Measurements from ENCODE around the gene CYSLTR2.

CYSLTR2 gene

DNA sequence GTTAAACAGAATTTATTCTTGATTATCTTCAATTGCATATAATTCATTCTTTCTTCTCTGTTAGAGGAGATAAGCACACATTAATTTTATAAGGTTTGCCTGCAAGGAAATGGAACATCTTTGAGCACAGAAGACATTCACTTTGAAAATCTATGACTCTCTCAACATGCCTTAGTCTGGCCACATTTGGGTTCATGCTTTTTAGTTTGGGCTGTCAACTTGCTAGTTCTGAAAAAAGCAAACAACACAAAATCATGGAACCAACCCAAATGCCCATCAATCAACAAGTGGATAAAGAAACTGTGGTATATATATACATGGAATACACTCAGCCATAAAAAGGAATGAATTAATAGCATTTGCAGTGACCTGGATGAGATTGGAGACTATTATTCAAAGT lies 71.5 kb downstream of the CYSLTR2 start:
- no peak for TF ChIP-seq EZH2 (IDR thresholded peaks at IDR 0.05; ENCODE audit: borderline replicate concordance, low read length)
- TF ChIP-seq, protein P1, sequence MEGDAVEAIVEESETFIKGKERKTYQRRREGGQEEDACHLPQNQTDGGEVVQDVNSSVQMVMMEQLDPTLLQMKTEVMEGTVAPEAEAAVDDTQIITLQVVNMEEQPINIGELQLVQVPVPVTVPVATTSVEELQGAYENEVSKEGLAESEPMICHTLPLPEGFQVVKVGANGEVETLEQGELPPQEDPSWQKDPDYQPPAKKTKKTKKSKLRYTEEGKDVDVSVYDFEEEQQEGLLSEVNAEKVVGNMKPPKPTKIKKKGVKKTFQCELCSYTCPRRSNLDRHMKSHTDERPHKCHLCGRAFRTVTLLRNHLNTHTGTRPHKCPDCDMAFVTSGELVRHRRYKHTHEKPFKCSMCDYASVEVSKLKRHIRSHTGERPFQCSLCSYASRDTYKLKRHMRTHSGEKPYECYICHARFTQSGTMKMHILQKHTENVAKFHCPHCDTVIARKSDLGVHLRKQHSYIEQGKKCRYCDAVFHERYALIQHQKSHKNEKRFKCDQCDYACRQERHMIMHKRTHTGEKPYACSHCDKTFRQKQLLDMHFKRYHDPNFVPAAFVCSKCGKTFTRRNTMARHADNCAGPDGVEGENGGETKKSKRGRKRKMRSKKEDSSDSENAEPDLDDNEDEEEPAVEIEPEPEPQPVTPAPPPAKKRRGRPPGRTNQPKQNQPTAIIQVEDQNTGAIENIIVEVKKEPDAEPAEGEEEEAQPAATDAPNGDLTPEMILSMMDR (IDR thresholded peaks at IDR 0.05; ENCODE audit: low read length): no peak
- H2AFZ ChIP-seq (ENCODE audit: low read length): no peak overlapping the region
- H3K9ac ChIP-seq (ENCODE audit: low read length): no peak overlapping the region
- H3K36me3 ChIP-seq (ENCODE audit: insufficient read depth, low read length): no peaks in the 10 kb centered on the region
- no peaks in the 10 kb centered on the region for H3K4me1 ChIP-seq (ENCODE audit: insufficient read depth, low read length, severe bottlenecking)
- no peaks in the 10 kb centered on the region for H3K27me3 ChIP-seq (ENCODE audit: insufficient read depth, low read length)
- H3K4me2 ChIP-seq (ENCODE audit: low read length): no peak overlapping the region
- H3K79me2 ChIP-seq (ENCODE audit: insufficient read depth, low read length): no peaks in the 10 kb centered on the region
- no peaks in the 10 kb centered on the region for H3K9me2 ChIP-seq (ENCODE audit: low read depth, low read length)
- H3F3A ChIP-seq (ENCODE audit: insufficient read depth, low read length): no peaks in the 10 kb centered on the region
- no peaks in the 10 kb centered on the region for H4K20me1 ChIP-seq (ENCODE audit: insufficient read depth, low read length)
- H3K9me3 ChIP-seq (ENCODE audit: low read length): no peaks in the 10 kb centered on the region
- no peak overlapping the region for H3K27ac ChIP-seq (ENCODE audit: low read depth, low read length, poor library complexity, severe bottlenecking)
- H3K4me3 ChIP-seq (ENCODE audit: low read depth, low read length, poor library complexity, severe bottlenecking): no peak overlapping the region

DNA sequence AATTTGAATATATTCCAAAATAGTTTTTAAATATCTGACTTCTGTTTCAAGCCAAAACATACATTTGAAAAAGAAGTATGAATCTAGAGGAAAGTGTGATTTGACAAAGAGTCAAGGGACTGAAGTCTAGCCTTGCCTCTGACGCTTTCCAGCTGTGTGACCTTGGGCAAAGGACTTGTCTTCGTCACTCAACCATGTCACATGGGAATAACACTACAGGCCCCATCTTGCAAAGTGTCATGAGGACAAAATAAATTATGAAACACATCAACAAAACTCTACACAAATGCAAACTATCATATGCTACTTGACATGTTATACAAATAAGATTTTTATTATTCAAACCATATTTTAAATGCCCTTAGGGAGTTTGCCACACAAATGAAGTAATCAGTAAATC lies 73.0 kb downstream of the CYSLTR2 start:
- Histone ChIP-seq H3K4me1 (ENCODE audit: insufficient read depth, low read length, severe bottlenecking) (peaks cover 1% of the 10 kb centered on the region), H3F3A (ENCODE audit: insufficient read depth, low read length) (no peaks in the 10 kb centered on the region), H3K4me2 (ENCODE audit: low read length) (no peak overlapping the region), H3K9ac (ENCODE audit: low read length) (no peak overlapping the region), H3K4me3 (ENCODE audit: low read depth, low read length, poor library complexity, severe bottlenecking) (no peak overlapping the region), H3K36me3 (ENCODE audit: insufficient read depth, low read length) (no peaks in the 10 kb centered on the region), H2AFZ (ENCODE audit: low read length) (no peak overlapping the region), H3K79me2 (ENCODE audit: insufficient read depth, low read length) (no peaks in the 10 kb centered on the region), H3K27ac (ENCODE audit: low read depth, low read length, poor library complexity, severe bottlenecking) (no peak overlapping the region), H4K20me1 (ENCODE audit: insufficient read depth, low read length) (no peaks in the 10 kb centered on the region), H3K9me2 (ENCODE audit: low read depth, low read length) (no peaks in the 10 kb centered on the region), H3K9me3 (ENCODE audit: low read length) (no peaks in the 10 kb centered on the region), H3K27me3 (ENCODE audit: insufficient read depth, low read length) (no peaks in the 10 kb centered on the region)
- TF ChIP-seq, protein P1 (IDR thresholded peaks at IDR 0.05; ENCODE audit: low read length): no peak
- no peak for TF ChIP-seq EZH2 (IDR thresholded peaks at IDR 0.05; ENCODE audit: borderline replicate concordance, low read length)

DNA sequence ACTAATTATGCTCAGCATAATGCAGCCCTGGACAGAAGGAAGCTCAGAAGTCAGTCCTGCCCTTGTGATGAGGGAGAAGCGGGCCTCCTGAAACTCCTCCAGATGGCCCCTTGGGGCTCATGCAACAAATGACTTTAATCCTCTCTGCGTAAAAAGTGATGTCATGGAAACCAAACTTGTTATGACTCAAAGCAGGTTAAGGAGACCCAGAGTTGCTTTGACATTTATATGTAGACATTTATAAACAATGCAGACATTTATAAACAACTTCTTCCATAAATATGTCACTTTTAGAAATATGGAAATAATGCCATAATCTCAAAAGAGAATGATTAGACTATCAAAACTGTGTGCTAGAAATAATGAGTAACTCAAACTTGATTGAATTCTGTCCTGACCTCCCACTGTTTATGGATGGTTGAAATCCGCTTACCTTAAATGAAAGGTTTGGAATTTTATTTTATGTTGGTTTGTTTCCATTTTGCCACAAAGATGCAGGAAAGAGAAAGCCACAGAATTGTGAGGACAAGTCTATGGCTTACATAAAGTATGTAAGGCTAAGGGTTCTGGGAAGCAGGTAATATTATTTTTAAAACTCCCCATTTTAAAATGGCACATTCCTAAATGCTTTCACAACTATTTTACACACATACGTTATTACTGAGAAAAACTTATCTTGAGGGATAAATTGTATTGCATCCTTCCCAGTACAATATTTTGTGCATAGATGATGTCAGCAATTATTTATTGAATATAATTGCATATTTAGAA lies 73.7 kb downstream of the CYSLTR2 start:
- H3K27ac ChIP-seq (ENCODE audit: low read depth, low read length, poor library complexity, severe bottlenecking): no peak overlapping the region
- H3K4me1 ChIP-seq (ENCODE audit: insufficient read depth, low read length, severe bottlenecking): peaks cover 3% of the 10 kb centered on the region

More for the DNA sequence above, 73.7 kb downstream of the CYSLTR2 start:
- Histone ChIP-seq H3K36me3 (ENCODE audit: insufficient read depth, low read length) (no peaks in the 10 kb centered on the region), H3K4me3 (ENCODE audit: low read depth, low read length, poor library complexity, severe bottlenecking) (no peak overlapping the region), H3K9me3 (ENCODE audit: low read length) (no peaks in the 10 kb centered on the region), H4K20me1 (ENCODE audit: insufficient read depth, low read length) (no peaks in the 10 kb centered on the region), H3K79me2 (ENCODE audit: insufficient read depth, low read length) (no peaks in the 10 kb centered on the region), H2AFZ (ENCODE audit: low read length) (no peak overlapping the region), H3K4me2 (ENCODE audit: low read length) (no peak overlapping the region), H3K27me3 (ENCODE audit: insufficient read depth, low read length) (no peaks in the 10 kb centered on the region), H3F3A (ENCODE audit: insufficient read depth, low read length) (no peaks in the 10 kb centered on the region), H3K9ac (ENCODE audit: low read length) (no peak overlapping the region), H3K9me2 (ENCODE audit: low read depth, low read length) (no peaks in the 10 kb centered on the region)
- TF ChIP-seq EZH2 (IDR thresholded peaks at IDR 0.05; ENCODE audit: borderline replicate concordance, low read length): no peak
- TF ChIP-seq, protein P1 (IDR thresholded peaks at IDR 0.05; ENCODE audit: low read length): no peak
